ENCODE results near the gene CYBC1.
"Not testable (repeated sequence)": the region's sequence is repeated elsewhere in the genome, so short reads cannot be mapped to it uniquely, and the experiment has no call there.

Gene CYBC1

GRCh38 chr17:82433560-82434215, 16.9 kb downstream of the CYBC1 start:
- DNase-seq = no peak

- DNase-seq = no peak
Measured at GRCh38 chr17:82432017-82432416, 18.5 kb downstream of the CYBC1 start.

GRCh38 chr17:82429824-82430223, 20.7 kb downstream of the CYBC1 start:
- no peak for DNase-seq

- DNase-seq = no peak
Measured at GRCh38 chr17:82428546-82428945, 22.0 kb downstream of the CYBC1 start.

DNA sequence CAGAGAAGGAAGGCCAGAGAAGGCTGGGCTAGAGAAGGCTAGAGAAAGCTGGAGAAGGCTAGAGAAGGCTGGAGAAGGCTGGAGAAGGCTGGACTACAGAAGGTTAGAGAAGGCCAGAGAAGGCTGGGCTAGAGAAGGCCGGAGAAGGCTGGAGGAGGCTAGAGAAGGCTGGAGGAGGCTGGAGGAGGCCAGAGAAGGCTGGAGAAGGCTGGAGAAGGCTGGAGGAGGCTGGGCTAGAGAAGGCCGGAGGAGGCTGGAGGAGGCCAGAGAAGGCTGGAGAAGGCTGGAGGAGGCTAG, 25.7 kb downstream of the CYBC1 start:
- no peak for DNase-seq

- no peak for DNase-seq
Measured at GRCh38 chr17:82424001-82424862, 26.3 kb downstream of the CYBC1 start.

DNA sequence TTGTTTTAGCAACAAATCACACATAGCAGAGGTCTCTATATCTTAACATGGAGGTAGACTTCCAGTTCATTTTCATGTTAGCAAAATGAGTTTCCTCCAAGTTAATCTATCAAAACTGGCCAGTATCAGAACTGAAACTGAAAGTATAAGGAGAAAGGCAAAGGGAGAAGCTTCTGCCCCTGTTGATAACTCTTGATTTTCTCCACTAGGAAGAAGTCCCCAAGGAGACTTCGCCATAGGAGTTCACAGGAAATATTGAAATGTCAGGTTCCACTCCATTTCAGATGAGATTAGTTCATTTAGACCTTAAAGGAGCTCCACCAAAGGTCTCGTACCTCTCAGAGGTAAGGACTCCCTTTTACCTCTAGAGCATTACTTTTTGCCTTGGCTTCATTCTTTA, 31.0 kb downstream of the CYBC1 start:
- no peak for DNase-seq

GRCh38 chr17:82418001-82418986, 32.3 kb downstream of the CYBC1 start, which contains the start of the genes HEXD and OGFOD3:
TSS of gene HEXD (plus strand) at chr17:82418347. CDS start at chr17:82419800, 1,453 bp downstream.
TSS of gene OGFOD3 (minus strand) at chr17:82418586. CDS start at chr17:82418485, 101 bp downstream.
- DNase-seq = no peak

DNA sequence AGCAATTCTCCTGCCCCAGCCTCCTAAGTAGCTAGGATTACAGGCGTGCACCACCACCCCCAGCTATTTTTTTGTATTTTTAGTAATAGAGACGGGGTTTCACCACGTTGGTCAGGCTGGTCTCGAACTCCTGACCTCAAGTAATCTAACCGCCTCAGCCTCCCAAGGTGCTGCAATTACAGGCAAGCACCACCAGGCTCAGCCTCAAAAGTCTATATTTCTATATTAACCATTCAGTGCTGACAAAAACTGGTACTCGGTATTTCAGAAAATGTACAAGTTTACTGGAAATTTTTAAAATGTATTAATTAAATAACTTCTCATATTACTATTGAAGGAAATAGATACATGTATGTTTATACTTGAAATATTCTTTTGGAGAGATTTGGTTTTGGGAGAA, 33.8 kb downstream of the CYBC1 start:
- no peak for DNase-seq

DNA sequence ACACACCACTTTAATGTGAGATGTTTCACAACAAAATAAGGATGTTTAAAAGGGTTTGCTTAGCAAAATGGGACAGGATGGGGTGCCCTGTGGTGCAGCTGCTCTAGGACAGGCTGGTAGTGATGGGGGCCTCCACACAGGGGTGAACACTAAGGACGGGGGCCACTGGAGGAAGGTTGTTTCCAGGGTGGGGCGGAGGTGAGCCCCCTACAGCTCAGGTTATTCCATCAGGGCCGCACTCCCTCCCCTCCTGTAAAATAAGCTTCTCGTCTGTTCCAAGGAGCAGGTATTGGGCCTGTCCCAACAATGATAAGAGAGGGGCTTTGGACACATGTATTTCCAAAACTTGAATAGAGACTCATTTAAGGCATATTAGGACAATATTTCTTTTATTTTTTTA, 34.3 kb downstream of the CYBC1 start:
- no peak for DNase-seq

GRCh38 chr17:82415786-82416185, 34.8 kb downstream of the CYBC1 start:
- no peak for DNase-seq

DNA sequence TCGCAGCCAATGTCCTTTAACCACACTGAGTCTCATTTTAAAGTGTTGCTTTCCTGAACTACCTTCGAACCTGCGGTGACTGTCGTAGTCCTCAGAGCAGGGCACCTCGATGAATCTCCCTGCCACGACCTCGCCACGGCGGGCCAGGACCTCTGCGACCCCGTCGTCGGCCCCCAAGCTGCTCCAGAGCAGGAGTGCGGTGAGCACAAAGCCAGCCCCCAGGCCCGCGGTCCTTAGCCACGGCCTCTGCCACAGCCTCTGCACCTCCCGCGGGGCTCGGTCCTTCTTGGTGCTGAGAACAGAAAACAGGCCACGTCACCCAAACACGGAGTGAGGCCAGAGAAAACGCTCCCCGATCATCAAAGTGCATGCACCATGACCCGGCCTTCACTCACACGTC, 35.2 kb downstream of the CYBC1 start:
- no peak for DNase-seq

DNA sequence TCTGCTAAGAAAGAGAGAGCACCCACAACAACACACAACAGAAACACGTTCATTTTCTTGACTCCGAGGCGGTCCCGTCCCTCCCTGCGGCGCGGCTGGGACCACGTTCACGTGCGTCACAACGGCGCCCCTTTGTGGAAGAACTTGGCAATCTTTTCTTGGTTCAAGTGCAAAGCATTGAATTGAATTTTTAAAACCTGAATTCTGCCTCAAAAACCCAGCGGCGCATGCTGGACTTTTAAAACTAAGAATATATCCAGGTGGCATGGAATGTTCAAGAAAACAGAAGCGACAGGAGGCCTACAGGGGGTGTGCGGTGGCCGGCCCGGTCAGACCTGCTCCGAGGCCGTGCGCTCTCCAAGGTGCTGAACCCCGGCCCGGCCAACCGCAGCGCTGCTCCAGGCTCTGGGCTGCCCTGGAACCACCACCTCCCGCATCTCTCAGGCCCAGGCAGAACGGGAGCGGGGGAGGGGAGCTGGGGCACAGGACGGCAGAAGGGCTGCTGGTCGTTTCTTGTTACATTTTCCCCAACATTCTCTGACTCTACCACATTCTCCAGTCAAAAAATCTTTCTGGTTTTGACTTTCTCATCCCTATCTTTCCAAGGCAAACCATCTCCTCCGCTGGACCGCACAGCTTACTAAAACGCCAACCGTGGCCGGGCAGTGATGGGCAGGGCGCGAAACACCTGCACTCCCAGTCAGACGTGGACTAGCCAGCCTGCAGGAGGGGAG, 35.8 kb downstream of the CYBC1 start:
- no peak for DNase-seq

- no peak for DNase-seq
Measured at GRCh38 chr17:82412535-82413520, 37.7 kb downstream of the CYBC1 start.

- DNase-seq = not testable (repeated sequence)
Measured at GRCh38 chr17:82412081-82412480, 38.5 kb downstream of the CYBC1 start.

GRCh38 chr17:82411396-82412053, 39.0 kb downstream of the CYBC1 start:
- DNase-seq = no peak

GRCh38 chr17:82410014-82410716, 40.4 kb downstream of the CYBC1 start:
- no peak for DNase-seq

DNA sequence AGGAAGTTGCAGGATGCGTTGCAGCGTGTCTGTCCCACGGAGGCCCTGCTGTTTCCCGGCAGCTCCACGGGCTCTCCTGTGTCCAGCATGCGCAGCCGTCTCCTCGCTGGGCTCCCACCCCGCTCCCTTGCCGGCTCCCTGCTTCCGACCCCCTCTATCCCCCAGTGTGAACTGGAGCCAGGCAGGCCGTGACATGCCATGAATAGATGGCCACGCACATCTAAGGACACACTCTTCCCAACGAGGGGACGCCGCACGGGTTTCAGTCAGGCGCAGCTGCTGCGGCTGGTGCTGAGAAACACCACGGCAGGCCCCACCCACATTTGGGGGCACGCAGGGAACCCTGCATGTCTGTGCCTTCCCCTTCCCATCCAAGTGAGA, 41.6 kb downstream of the CYBC1 start:
- no peak for DNase-seq

GRCh38 chr17:82408288-82408937, 42.1 kb downstream of the CYBC1 start:
- DNase-seq = no peak

Data from SIG-M5 (cell line).